Stimulated activated CD4-positive, alpha-beta T cell treated with anti-CD3 and anti-CD28 coated beads, Interleukin-15, amount 100 ng/mL, for 48 hours (primary cell): ENCODE results near the gene MAP3K4.
"Not testable (repeated sequence)": the region's sequence is repeated elsewhere in the genome, so short reads cannot be mapped to it uniquely, and the experiment has no call there.

ENCODE experiments used
- DNase-seq, 2 donors: peaks; one replicate each; pipeline ENCODE4 v3.0.0-alpha.2; 2020; ENCODE audit warnings: low read depth in 2 of 2

The MAP3K4 gene

GRCh38 chr6:160967833-160968232 lies 23.7 kb upstream of the MAP3K4 start:
- DNase-seq, result no peak

GRCh38 chr6:160971171-160971570 lies 20.4 kb upstream of the MAP3K4 start:
- no peak for DNase-seq

- no peak for DNase-seq
These were observed 19.5 kb upstream of the MAP3K4 start for GRCh38 chr6:160972111-160972510.

GRCh38 chr6:160972594-160972993 lies 19.0 kb upstream of the MAP3K4 start:
- DNase-seq, result not testable (repeated sequence)

GRCh38 chr6:160973311-160974250 lies 18.0 kb upstream of the MAP3K4 start:
- no peak for DNase-seq

GRCh38 chr6:160974304-160974771 lies 17.2 kb upstream of the MAP3K4 start:
- no peak for DNase-seq

- no peak for DNase-seq
These were observed 16.4 kb upstream of the MAP3K4 start for GRCh38 chr6:160975162-160975561.

- not testable (repeated sequence) for DNase-seq
These were observed 15.6 kb upstream of the MAP3K4 start for GRCh38 chr6:160975961-160976360.

- DNase-seq, result no peak
These were observed 13.2 kb upstream of the MAP3K4 start for GRCh38 chr6:160978141-160978901.

- DNase-seq, result no peak
These were observed 12.4 kb upstream of the MAP3K4 start for GRCh38 chr6:160979061-160979708.

GRCh38 chr6:160983377-160983948 lies 8.1 kb upstream of the MAP3K4 start:
- not testable (repeated sequence) for DNase-seq

GRCh38 chr6:160986851-160987250 lies 4.7 kb upstream of the MAP3K4 start:
- DNase-seq, result no peak

GRCh38 chr6:160987265-160987664 lies 4.3 kb upstream of the MAP3K4 start:
- DNase-seq, result no peak

GRCh38 chr6:160990847-160991405 lies 643 bp upstream of the MAP3K4 start:
- DNase-seq, result no peak

- DNase-seq, result peak; percentile 10 to 15
These were observed 751 bp downstream of the MAP3K4 start for GRCh38 chr6:160992061-160992979.

- DNase-seq, result no peak
These were observed 1.4 kb downstream of the MAP3K4 start for GRCh38 chr6:160992980-160993314.

- no peak for DNase-seq
These were observed 3.7 kb downstream of the MAP3K4 start for GRCh38 chr6:160995271-160995670.

GRCh38 chr6:160996131-160996601 lies 4.6 kb downstream of the MAP3K4 start:
- DNase-seq, result no peak

- DNase-seq, result no peak
These were observed 6.6 kb downstream of the MAP3K4 start for GRCh38 chr6:160998217-160998616.

- no peak for DNase-seq
These were observed 7.2 kb downstream of the MAP3K4 start for GRCh38 chr6:160998766-160999165.
